ENCODE results near the gene SUMO3. TPM values are rescaled to one million over a fixed set of nuclear protein-coding genes. Genes with fewer than 3 reads are reported as not detected.

The SUMO3 gene
- total and polyA plus RNA-seq, 12 donors, result 21.1 to 92.3 (median 72.1) TPM

GRCh38 chr21:44774972-44775371 lies 42.9 kb downstream of the SUMO3 start:
- no peak overlapping the region for H3K4me3 ChIP-seq
- 94 to 97% (median 96%) methylated on average over 8 of the region's 8 CpGs for WGBS, 4 donors
- DNase-seq, result no peak
- intact Hi-C loops (cut with DNase I), result no loop called here
- H3K27ac ChIP-seq, result no peak overlapping the region
- no peaks in the 10 kb centered on the region for H3K9me3 ChIP-seq (replicated peaks in 1 of 3)
- peaks cover 0 to 8% of the 10 kb centered on the region in 2 donors for H3K4me1 ChIP-seq (replicated peaks in 1 of 2)
- no peaks in the 10 kb centered on the region for H3K27me3 ChIP-seq
- no peak for TF ChIP-seq POLR2A (IDR thresholded peaks at IDR 0.05)
- no peak for TF ChIP-seq CTCF (IDR thresholded peaks at IDR 0.05)
- peaks cover 0 to 55% of the 10 kb centered on the region in 2 donors for H3K36me3 ChIP-seq (replicated peaks in 1 of 2)

GRCh38 chr21:44773291-44773932 lies 44.5 kb downstream of the SUMO3 start:
- no peak overlapping the region for H3K27ac ChIP-seq
- TF ChIP-seq CTCF (IDR thresholded peaks at IDR 0.05) (no peak), POLR2A (IDR thresholded peaks at IDR 0.05) (no peak)
- no peaks in the 10 kb centered on the region for H3K9me3 ChIP-seq (replicated peaks in 1 of 3)
- intact Hi-C loops (cut with DNase I), result no loop called here
- peaks cover 0 to 4% of the 10 kb centered on the region in 2 donors for H3K4me1 ChIP-seq (replicated peaks in 1 of 2)
- 88 to 91% (median 90%) methylated on average over 16 to 20 of the region's 20 CpGs for WGBS, 4 donors
- no peaks in the 10 kb centered on the region for H3K27me3 ChIP-seq
- DNase-seq, result no peak
- no peak overlapping the region for H3K4me3 ChIP-seq
- peaks cover 0 to 58% of the 10 kb centered on the region in 2 donors for H3K36me3 ChIP-seq (replicated peaks in 1 of 2)

GRCh38 chr21:44771896-44772525 lies 45.9 kb downstream of the SUMO3 start:
- intact Hi-C loops (cut with DNase I), result no loop called here
- Histone ChIP-seq H3K9me3 (replicated peaks in 1 of 3) (no peaks in the 10 kb centered on the region), H3K27me3 (no peaks in the 10 kb centered on the region), H3K27ac (no peak overlapping the region), H3K4me1 (replicated peaks in 1 of 2) (no peaks in the 10 kb centered on the region), H3K4me3 (no peak overlapping the region), H3K36me3 (replicated peaks in 1 of 2) (peaks cover 0 to 56% of the 10 kb centered on the region in 2 donors)
- TF ChIP-seq CTCF (IDR thresholded peaks at IDR 0.05), result no peak
- TF ChIP-seq POLR2A (IDR thresholded peaks at IDR 0.05), result no peak
- WGBS, 4 donors, result 92 to 97% (median 93%) methylated on average over 11 to 17 of the region's 17 CpGs
- no peak for DNase-seq

GRCh38 chr21:44767834-44768831 lies 49.7 kb downstream of the SUMO3 start:
- Histone ChIP-seq H3K9me3 (replicated peaks in 1 of 3) (no peaks in the 10 kb centered on the region), H3K4me1 (replicated peaks in 1 of 2) (no peaks in the 10 kb centered on the region), H3K4me3 (no peak overlapping the region), H3K27me3 (no peaks in the 10 kb centered on the region), H3K27ac (no peak overlapping the region), H3K36me3 (replicated peaks in 1 of 2) (peaks cover 0 to 28% of the 10 kb centered on the region in 2 donors)
- no peak for DNase-seq
- TF ChIP-seq CTCF (IDR thresholded peaks at IDR 0.05), result no peak
- no peak for TF ChIP-seq POLR2A (IDR thresholded peaks at IDR 0.05)
- 88 to 90% (median 89%) methylated on average over 10 to 30 of the region's 30 CpGs for WGBS, 4 donors
- intact Hi-C loops (cut with DNase I), result no loop called here
